Kidney (tissue), 14 donors: ENCODE results near the gene CDR2L. TPM values are rescaled to one million over a fixed set of nuclear protein-coding genes. Genes with fewer than 3 reads are reported as not detected.
"Not testable (repeated sequence)": the region's sequence is repeated elsewhere in the genome, so short reads cannot be mapped to it uniquely, and the experiment has no call there.

Experiments
- DNase-seq, 5 donors: peaks; one replicate each; pipeline ENCODE4 v3.0.0-alpha.2; 2013 to 2020
- FAIRE-seq: peaks from 2 replicates; lab custom pipeline; 2012; peaks lifted over from hg19 to GRCh38; lab: Jason Lieb, UNC
- H3K27ac ChIP-seq, 2 donors: one replicate each; pipeline ENCODE4 v1.7.0; 2013; ENCODE audit warnings: low read depth in 2 of 2, low read length in 2 of 2, inconsistent platforms in 1 of 2
- H3K27me3 ChIP-seq: one replicate; pipeline ENCODE4 v1.7.1; 2013; ENCODE audit warnings: low read length, inconsistent platforms; ENCODE audit not compliant: control insufficient read depth, insufficient read depth
- H3K36me3 ChIP-seq, 3 donors: one replicate each; pipeline versions ENCODE4 v1.7.0 to v1.7.1; 2013; ENCODE audit warnings: low read length in 3 of 3, control low read depth in 1 of 3, inconsistent platforms in 1 of 3; ENCODE audit not compliant: insufficient read depth in 3 of 3, control insufficient read depth in 2 of 3
- H3K4me1 ChIP-seq, 3 donors: one replicate each; pipeline versions ENCODE4 v1.7.0 to v1.7.1; 2013; ENCODE audit warnings: low read length in 3 of 3, inconsistent platforms in 1 of 3, low read depth in 1 of 3; ENCODE audit not compliant: control insufficient read depth in 2 of 3, insufficient read depth in 2 of 3
- H3K4me3 ChIP-seq, 3 donors: one replicate each; pipeline versions ENCODE4 v1.7.0 to v1.8.1; 2013; ENCODE audit warnings: low read length in 3 of 3, control low read depth in 1 of 3, inconsistent platforms in 1 of 3
- H3K9ac ChIP-seq, 3 donors: one replicate each; pipeline versions ENCODE4 v1.7.0 to v1.7.1; 2013; ENCODE audit warnings: low read length in 3 of 3, control low read depth in 1 of 3, inconsistent platforms in 1 of 3
- H3K9me3 ChIP-seq, 3 donors: one replicate each; pipeline versions ENCODE4 v1.7.0 to v1.7.1; 2013; ENCODE audit warnings: low read length in 3 of 3, control low read depth in 1 of 3, inconsistent platforms in 1 of 3; ENCODE audit not compliant: control insufficient read depth in 2 of 3, insufficient read depth in 1 of 3
- intact Hi-C: fragments of 100-400 bp; cut with DNase I; formaldehyde crosslinking; loops from one replicate; pipeline ENCODE4 v1.11.1; 2022
- polyA plus RNA-seq: library from polyadenylated mRNA; stranded (reverse); fragments of 350-450 nt; fragmentation: Illumina TruSeq; extraction: RNeasy Lipid Tissue Mini Kit (QIAGEN cat#74804); gene quantifications from one replicate; pipeline ENCODE4 v1.2.3, GENCODE V29; 2014; ENCODE audit warnings: low read depth, low replicate concordance; ENCODE audit not compliant: insufficient read depth
- total RNA-seq: library from RNA; stranded (reverse); fragmentation: NEBNext Ultra II Directional; extraction: Animal tissue kit (Norgen Biotek cat#: 25700); gene quantifications from one replicate; pipeline ENCODE4 v1.2.1, GENCODE V29; 2021
- TF ChIP-seq, protein P1 (sequence below): IDR thresholded peaks from 3 replicates; pipeline ENCODE4 v1.5.1; 2012; ENCODE audit warnings: mild to moderate bottlenecking, moderate library complexity, borderline replicate concordance; ENCODE audit not compliant: insufficient read depth; ENCODE audit errors: extremely low read depth
- donor health status: control.
- donor health status: control.
- donor health status: control.
- donor health status: control.
- donor health status: control.
- donor health status: DM: yes; HTN: yes; CAD: no.
- donor health status: Normal renal cell carcinoma (clear cell type).

The CDR2L gene
- total and polyA plus RNA-seq, 2 donors from 2014 or later, result 12.5 to 29.3 TPM

DNA sequence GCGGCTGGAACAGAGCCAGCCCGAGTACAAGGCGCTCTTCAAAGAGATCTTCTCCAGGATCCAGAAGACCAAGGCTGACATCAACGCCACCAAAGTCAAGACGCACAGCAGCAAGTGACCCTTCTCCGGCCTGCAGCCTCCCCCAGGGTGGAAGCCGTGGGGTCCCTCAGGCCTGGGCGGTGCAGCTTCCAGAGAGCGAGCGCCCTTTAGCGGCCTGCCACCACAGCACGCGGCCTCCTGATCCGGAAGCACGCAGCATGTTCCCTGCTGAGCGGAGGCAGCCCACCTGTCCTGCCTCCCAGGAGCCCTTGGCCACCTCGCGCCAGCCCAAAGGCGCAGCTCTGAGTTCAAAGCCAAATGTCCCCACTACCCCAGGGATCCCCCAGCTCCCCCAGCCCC is 16.5 kb downstream of the CDR2L start:
- TF ChIP-seq, protein P1, sequence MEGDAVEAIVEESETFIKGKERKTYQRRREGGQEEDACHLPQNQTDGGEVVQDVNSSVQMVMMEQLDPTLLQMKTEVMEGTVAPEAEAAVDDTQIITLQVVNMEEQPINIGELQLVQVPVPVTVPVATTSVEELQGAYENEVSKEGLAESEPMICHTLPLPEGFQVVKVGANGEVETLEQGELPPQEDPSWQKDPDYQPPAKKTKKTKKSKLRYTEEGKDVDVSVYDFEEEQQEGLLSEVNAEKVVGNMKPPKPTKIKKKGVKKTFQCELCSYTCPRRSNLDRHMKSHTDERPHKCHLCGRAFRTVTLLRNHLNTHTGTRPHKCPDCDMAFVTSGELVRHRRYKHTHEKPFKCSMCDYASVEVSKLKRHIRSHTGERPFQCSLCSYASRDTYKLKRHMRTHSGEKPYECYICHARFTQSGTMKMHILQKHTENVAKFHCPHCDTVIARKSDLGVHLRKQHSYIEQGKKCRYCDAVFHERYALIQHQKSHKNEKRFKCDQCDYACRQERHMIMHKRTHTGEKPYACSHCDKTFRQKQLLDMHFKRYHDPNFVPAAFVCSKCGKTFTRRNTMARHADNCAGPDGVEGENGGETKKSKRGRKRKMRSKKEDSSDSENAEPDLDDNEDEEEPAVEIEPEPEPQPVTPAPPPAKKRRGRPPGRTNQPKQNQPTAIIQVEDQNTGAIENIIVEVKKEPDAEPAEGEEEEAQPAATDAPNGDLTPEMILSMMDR, result no peak
- FAIRE-seq, result no peak
- DNase-seq, result no peak
- H3K4me3 ChIP-seq, result no peak overlapping the region
- no peak overlapping the region for H3K9ac ChIP-seq
- no peaks in the 10 kb centered on the region for H3K27me3 ChIP-seq
- H3K27ac ChIP-seq, result no peak overlapping the region
- H3K36me3 ChIP-seq, result peaks cover 0 to 7% (median 4%) of the 10 kb centered on the region in 3 donors
- intact Hi-C loops, result no loop called here
- H3K4me1 ChIP-seq, result no peaks in the 10 kb centered on the region
- H3K9me3 ChIP-seq, result no peaks in the 10 kb centered on the region

DNA sequence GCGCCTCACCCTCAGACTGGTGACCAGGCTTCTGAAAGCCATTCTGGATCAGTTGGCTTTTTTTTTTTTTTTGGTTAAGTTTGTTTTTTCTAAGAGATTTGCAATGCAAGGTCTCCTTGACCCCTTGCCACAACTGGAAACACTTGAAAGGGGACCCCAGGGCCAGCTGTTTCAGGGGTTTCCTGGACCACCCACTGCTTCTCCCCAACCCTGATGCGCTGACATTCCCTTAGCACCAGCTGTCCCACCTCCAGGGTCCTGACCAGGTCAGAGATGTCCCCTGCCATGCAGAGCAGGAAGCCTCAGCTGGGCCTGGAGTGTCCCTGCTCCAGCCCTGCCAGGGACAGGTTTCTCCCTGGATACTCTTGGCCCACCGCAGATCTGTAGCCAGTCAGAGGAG is 16.9 kb downstream of the CDR2L start:
- Histone ChIP-seq H3K4me3 (no peak overlapping the region), H3K9me3 (no peaks in the 10 kb centered on the region), H3K36me3 (peaks cover 0 to 7% (median 4%) of the 10 kb centered on the region in 3 donors), H3K27ac (no peak overlapping the region), H3K4me1 (no peaks in the 10 kb centered on the region), H3K27me3 (no peaks in the 10 kb centered on the region), H3K9ac (no peak overlapping the region)
- intact Hi-C loops, result no loop called here
- DNase-seq, result no peak
- no peak for FAIRE-seq
- TF ChIP-seq, protein P1, result no peak

DNA sequence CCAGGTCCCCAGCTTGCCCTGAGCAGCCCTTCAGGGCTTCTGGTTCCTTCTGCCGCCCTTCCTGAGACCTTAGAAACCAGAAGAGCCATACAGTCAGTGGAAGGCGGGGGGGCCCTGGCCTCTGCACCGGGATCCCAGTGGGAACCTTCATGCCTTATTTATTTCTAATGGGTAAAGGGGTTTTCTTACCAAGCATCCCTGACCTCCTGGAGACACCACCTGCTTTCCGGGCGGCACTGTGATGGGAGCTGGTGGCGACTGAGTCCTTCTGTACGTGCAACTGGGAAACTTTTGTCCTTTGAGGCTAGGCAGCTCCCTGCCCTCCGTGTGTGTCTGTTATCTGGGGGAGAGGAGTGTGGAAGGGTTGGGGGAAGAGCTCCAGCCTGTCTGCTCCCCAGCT is 17.9 kb downstream of the CDR2L start:
- no peak overlapping the region for H3K9ac ChIP-seq
- H3K9me3 ChIP-seq, result no peaks in the 10 kb centered on the region
- FAIRE-seq (no peak), DNase-seq (no peak)
- H3K36me3 ChIP-seq, result peaks cover 0 to 4% (median 4%) of the 10 kb centered on the region in 3 donors
- H3K4me3 ChIP-seq, result no peak overlapping the region
- TF ChIP-seq, protein P1, result no peak
- no peaks in the 10 kb centered on the region for H3K27me3 ChIP-seq
- intact Hi-C loops, result no loop called here
- H3K4me1 ChIP-seq, result no peaks in the 10 kb centered on the region
- H3K27ac ChIP-seq, result no peak overlapping the region

DNA sequence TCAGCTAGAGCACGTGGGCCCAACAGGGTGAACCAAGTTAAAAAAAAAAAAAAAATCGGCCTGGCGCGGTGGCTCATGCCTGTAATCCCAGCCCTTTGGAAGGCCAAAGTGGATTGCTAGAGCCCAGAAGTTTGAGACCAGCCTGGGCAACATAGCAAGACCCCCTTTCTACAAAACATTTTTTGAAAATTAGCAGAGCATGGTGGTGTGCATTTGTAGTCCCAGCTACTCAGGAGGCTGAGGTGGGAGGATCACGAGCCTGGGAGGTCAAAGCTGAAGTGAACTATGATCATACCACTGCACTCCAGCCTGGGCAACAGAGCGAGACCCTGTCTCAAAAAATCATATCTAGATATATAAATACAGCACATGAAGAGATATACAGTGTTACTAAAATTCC is 18.7 kb downstream of the CDR2L start:
- H3K36me3 ChIP-seq, H3K9ac ChIP-seq, FAIRE-seq, H3K4me3 ChIP-seq, H3K9me3 ChIP-seq, DNase-seq, H3K27ac ChIP-seq, intact Hi-C loops, H3K4me1 ChIP-seq, H3K27me3 ChIP-seq: not testable (repeated sequence)
